LNCaP clone FGC (cell line): ENCODE data around the gene TLX1.

Source experiments
- DNase-seq: peaks from one replicate; pipeline ENCODE4 v3.0.0-alpha.2; 2011; ENCODE audit warnings: low read depth
- H3K4me3 ChIP-seq: 2 replicates; pipeline ENCODE4 v1.5.1; 2011; ENCODE audit warnings: mild to moderate bottlenecking, low read depth, low read length, control low read depth
- CTCF ChIP-seq: IDR thresholded peaks from 2 replicates; pipeline ENCODE4 v1.5.1; 2012; ENCODE audit warnings: mild to moderate bottlenecking; ENCODE audit not compliant: control insufficient read depth, insufficient read depth; ENCODE audit errors: extremely low read depth

TLX1 gene

DNA sequence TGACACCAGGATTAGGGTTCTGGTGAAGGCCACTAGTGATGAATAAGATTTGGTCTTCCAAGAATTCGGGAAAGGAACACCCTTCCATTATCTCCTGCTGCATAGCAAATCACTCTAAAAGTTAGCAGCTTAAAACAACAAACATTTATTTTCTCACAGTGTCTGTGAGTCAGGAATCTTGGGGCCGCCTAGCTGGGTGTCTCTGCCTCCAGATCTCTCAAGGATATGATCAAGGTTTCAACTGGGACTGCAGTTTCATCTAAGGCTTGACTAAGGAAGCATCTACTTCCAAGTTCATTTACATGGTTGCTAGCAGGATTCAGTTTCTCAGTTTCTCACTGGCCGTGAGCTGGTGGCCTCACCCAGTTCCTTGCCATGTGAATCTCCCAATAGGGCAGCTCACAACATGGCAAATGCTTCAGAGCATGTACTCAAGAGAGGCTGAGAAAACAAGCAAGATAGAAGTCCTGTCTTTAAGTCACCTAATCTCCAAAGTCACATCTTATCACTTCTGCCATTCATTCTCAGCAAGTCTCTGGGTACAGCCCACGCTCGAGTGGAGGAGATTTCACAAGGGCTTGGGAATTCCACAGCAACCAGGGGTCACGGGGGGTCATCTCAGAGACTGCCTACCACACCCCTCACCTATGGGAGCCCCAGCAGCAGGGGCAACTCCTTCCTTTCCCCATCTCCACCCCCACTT is 26.8 kb downstream of the TLX1 start:
- TF ChIP-seq CTCF = no peak
- no peak overlapping the region for H3K4me3 ChIP-seq
- DNase-seq = no peak

- no peak for TF ChIP-seq CTCF
- no peak for DNase-seq
- no peak overlapping the region for H3K4me3 ChIP-seq
These were observed 27.5 kb downstream of the TLX1 start for GRCh38 chr10:101158459-101159058.

- no peak for DNase-seq
- peak; percentile 76 for TF ChIP-seq CTCF
- peak overlapping the region; percentile 43 for H3K4me3 ChIP-seq
These were observed 30.6 kb downstream of the TLX1 start for GRCh38 chr10:101161494-101162299.

DNA sequence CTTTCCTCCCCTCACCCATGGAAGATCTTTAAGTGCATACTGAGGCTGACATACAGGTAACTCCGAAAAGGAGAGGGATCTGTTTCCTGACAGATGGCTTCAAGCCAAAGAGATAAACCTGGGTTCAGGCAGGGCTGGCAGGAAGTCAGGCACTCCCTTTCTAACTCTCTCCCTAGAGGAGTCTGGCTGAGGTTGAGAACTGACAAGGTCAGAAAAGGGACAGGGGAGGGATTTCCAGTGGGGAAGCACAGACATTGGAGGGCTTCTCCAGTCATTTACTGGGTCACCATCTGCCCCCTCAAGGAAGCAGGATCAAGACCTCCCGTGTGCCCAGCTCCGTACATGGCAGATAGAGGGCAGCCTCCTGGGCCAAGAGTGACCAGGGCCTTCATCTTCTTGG is 31.6 kb downstream of the TLX1 start:
- H3K4me3 ChIP-seq = no peak overlapping the region
- no peak for TF ChIP-seq CTCF
- DNase-seq = no peak

DNA sequence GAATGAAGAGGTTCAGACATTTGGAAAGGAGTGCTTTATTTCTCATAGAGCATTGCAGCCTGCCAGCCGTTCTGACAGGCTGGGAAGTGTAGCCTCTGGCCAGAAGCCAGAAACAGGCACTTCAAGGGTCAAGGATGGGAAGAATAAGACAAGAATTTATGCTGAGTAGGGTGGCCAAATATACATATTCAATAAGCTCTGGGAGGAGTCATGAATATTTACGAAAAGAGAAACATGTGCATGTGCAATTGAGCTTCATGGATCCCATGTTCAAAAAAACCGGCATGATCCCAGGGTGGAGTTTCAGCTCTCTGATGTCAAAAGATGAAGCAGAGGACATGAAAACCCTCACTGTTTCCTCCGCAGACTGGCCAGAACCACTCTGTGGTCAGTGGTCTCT is 32.9 kb downstream of the TLX1 start:
- no peak for TF ChIP-seq CTCF
- no peak for DNase-seq
- no peak overlapping the region for H3K4me3 ChIP-seq

DNA sequence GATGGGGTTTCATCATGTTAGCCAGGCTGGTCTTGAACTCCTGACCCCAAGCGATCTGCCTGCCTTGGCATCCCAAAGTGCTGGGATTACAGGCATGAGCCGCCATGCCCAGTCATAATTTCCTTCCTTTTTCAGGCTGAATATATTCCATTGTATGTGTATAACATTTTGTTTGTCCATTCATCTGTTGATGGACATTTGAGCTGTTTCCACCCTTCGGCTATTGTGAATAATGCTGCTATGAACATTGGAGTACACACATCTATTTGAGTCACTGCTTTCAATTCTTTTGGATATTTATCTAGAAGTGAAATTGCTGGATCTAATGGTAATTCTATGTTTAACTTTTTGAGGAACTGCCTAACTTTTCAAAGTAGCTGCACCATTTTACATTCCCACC is 34.6 kb downstream of the TLX1 start:
- TF ChIP-seq CTCF = no peak
- no peak for DNase-seq
- no peak overlapping the region for H3K4me3 ChIP-seq
